HG02763 (cell line): ENCODE measurements around the gene PNO1.

ENCODE experiments used
- ATAC-seq: cut with Tn5 transposase; IDR thresholded peaks from one replicate; pipeline ENCODE4 v1.9.1; 2021; ENCODE audit warnings: mild to moderate bottlenecking, moderate library complexity; ENCODE audit not compliant: unreplicated experiment

PNO1 gene

GRCh38 chr2:68193144-68193543 is 35.5 kb downstream of the PNO1 start:
- no peak for ATAC-seq

GRCh38 chr2:68193787-68194372 is 36.2 kb downstream of the PNO1 start:
- ATAC-seq = no peak

GRCh38 chr2:68195096-68195495 is 37.4 kb downstream of the PNO1 start:
- ATAC-seq = no peak

- ATAC-seq = no peak
Observed at GRCh38 chr2:68196120-68196716, 38.5 kb downstream of the PNO1 start.

- no peak for ATAC-seq
Observed at GRCh38 chr2:68200157-68200787, 42.6 kb downstream of the PNO1 start.

GRCh38 chr2:68203587-68203986 is 45.9 kb downstream of the PNO1 start:
- ATAC-seq = peak; percentile 87

- ATAC-seq = no peak
Observed at GRCh38 chr2:68206793-68207192, 49.1 kb downstream of the PNO1 start.

- ATAC-seq = peak; percentile 72
Observed at GRCh38 chr2:68214381-68214780, 56.7 kb downstream of the PNO1 start.

GRCh38 chr2:68216454-68217310 is 59.0 kb downstream of the PNO1 start:
- no peak for ATAC-seq

- no peak for ATAC-seq
Observed at GRCh38 chr2:68217729-68218128, 60.0 kb downstream of the PNO1 start.

- no peak for ATAC-seq
Observed at GRCh38 chr2:68218343-68218901, 60.7 kb downstream of the PNO1 start.

GRCh38 chr2:68222287-68222686 is 64.6 kb downstream of the PNO1 start:
- no peak for ATAC-seq

- no peak for ATAC-seq
Observed at GRCh38 chr2:68223419-68223818, 65.7 kb downstream of the PNO1 start.

GRCh38 chr2:68225119-68225632 is 67.5 kb downstream of the PNO1 start:
- peak; percentile 76 for ATAC-seq
